HT1080 (cell line): Measurements from ENCODE around the gene SEM1. TPM values are rescaled to one million over a fixed set of nuclear protein-coding genes. Genes with fewer than 3 reads are reported as not detected.
"Not testable (repeated sequence)": the region's sequence is repeated elsewhere in the genome, so short reads cannot be mapped to it uniquely, and the experiment has no call there.

Experiments
- DNase-seq: peaks from one replicate; pipeline ENCODE4 v3.0.0-alpha.2; 2015; ENCODE audit warnings: low read depth
- polyA plus RNA-seq, 2 experiments: library from polyadenylated mRNA; depleted of rRNA; stranded (reverse); fragments of >200 nt; gene quantifications; 2 replicates each; pipeline ENCODE4 v1.2.3, GENCODE V29; 2015
- total RNA-seq: library from RNA; depleted of rRNA; stranded (reverse); fragments of >200 nt; shearing (Covaris generic); gene quantifications from 2 replicates; pipeline ENCODE4 v1.2.3, GENCODE V29; 2014; rRNA removed

Gene SEM1
- 129 and 152 TPM in 2 replicates for total RNA-seq
- polyA plus RNA-seq (2015; cell fraction: cytosol; rRNA removed): 42.6 and 183 TPM in 2 replicates
- 24.6 and 61.1 TPM in 2 replicates for polyA plus RNA-seq (2015; cell fraction: nucleus; rRNA removed)

DNA sequence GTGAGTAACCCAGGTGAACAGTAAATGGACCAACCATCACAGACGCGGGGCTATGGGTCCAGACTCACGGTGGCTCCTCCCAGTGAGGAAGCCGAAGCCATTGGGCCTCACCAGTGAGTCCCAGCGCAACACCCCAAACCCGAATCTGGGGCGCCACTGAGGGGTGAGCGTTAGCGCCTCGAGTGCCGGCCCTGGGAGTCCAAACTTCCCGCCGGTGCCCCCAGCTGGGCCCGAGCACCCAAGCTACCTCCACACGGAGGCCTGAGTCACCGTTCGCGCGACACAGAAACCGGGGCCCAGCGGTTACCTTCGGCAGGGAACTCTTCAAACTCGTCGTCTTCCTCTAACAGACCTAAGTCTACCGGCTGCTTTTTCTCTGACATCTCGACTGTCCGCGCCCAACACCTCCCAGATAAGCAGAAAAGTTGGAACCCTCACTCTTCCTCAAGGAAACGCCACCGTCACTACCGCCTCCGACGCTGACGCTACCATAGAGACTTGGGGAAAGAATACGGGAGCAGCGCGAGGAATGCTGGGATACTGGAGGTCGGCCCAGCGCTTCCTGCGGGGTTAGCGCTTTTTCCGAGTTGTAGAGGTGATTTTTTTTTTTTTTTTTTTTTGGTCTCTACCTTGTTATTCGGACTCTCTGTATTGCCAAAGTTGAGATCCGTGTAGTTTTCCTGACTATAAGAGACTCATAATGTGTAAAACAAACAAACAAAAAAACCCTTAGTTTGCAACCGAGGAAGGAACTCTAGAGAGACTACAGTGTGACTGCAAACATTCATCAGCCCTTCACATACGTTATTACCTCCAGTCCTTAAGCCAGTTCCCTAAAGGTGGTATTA, at the start of gene SEM1:
SEM1 (minus strand) TSS at position 466 of the 848 bp plus-strand sequence; CDS start at position 383, 83 bp downstream.
- DNase-seq: peak; percentile 77

DNA sequence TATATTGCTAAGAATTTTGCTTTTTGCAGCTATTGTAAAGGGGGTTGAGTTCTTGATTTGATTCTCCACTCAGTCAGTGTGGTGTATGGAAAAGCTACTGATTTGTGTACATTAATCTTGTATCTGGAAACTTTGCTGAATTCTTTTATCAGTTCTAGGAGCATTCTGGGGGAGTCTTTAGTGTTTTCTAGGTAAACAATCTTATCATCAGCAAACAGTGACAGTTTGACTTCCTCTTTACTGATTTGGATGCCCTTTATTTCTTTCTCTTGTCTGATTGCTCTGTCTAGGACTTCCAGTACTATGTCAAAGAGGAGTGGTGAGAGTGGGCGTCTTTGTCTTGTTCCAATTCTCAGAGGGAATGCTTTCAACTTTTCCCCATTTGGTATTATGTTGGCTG, 48.2 kb upstream of the SEM1 start:
- not testable (repeated sequence) for DNase-seq

DNA sequence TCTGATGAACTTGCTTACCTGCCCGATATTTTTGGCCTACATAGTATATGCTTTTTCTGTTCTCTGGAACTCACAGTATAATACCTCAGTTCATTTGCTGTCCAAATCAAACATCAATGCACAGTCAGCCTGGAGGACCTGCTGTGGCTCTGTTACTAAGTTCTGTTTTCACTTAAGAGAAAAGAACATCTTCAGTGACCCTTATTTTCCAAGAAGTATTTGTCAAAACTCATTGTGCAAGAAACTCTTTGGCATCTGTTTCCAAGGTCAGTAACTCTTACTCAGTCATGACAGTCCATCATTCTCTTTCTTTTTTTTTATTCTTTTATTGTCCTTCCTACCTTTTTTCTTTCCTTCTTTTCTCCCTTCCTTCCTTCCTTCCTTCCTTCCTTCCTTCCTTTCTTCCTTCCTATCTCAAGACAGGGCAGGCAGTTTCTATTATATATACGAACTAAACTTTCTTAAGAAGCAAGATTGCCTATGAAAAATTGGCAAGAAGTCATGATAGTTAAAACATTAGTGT, 37.8 kb upstream of the SEM1 start:
- no peak for DNase-seq

DNA sequence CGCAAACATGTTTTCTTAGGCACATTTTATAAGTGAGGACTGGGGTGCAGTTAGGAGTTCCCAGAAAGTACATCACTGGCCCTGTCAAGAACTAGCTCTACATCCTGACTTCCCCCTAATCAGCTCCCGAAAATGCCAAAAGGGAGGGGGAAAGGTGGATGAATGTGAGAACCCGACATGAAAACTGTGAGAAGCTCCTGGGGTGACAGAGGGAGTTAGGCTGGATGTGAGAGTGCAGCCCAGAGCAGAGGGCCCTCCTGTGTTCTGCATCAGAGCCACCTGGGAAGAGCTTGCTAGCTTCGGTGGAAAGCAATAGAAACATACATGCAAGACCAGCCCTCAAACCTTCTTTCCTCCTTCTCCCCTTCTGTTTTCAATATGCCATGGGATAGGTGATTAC, 30.5 kb upstream of the SEM1 start:
- DNase-seq: no peak

DNA sequence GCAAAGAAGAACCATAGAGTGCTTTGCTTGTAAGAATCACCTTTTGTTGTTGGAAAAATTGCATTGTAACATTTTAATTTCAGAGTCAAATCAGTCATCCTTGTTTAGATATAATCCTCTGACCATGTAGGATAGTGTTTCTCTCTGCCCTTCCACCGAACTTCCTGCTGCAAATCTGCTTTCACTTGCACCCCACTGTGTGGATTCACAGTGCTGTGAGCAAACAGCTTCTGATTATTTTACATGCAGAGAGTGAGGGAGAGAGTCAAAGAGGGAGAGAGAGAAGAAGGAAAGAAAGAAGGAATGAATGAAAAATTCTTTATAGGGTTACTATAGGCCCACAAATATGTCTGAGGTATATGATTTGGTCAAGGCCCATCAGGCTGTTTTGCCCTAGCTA, 30.0 kb upstream of the SEM1 start:
- no peak for DNase-seq

DNA sequence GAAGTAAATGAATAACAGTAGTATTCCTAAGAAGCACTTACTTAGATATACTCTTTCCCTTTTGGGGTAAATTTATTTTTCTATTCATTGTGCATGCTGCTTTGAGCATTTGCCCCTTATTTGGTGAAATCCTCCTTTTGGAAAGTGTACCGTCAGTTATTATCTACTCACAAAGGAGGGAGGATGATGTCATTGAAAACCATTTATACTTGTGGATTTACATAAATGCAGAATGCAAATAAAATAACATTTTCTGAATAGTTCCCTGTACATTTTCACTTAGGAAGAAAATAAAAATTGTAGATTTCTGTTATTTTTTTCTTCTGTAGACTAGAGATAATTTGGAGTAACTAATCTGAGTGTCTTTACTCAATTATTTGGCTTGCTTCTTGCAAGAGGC, 29.5 kb upstream of the SEM1 start:
- no peak for DNase-seq

DNA sequence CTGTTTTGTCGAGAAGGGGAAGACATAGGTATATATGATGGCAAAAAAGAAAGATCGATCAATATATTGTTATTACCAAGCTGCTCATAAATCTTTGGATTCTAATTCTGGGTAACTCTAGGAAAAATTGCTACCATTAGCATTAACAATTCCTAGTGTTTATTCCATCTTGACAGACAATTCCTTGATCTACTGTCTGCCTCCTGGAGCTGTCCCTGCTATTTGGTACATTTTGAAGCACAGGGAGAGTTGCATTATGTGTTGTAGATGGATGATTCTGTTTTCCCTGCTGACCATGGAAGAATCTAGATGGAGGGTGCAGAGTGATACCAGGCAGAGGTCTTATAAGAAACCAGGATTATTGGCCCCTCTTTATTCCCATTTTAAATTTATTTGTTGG, 29.1 kb upstream of the SEM1 start:
- DNase-seq: no peak

DNA sequence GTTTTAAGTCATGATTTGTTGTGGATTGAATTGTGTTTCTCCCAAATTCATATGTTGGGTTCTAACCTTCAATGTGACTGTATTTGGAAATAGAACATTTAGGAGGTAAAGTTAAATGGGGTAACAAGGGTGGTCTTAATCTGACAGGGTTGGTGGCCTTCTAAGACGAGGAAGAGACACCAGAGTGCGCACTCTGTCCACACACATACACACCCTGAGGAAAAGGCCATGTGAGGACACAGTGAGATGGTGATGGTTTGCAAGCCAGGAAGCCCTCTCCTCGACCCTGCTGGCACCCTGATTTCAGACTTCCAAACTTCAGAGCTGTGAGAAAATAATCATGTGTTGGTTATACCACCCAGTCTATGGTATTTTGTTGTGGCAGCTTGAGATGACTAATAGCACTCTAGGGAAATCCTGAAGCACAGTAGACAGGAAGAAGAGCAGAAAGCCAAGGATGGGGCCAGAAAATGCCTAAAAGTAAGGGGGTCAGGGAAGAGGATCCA, 28.0 kb upstream of the SEM1 start:
- peak; percentile 2 for DNase-seq

DNA sequence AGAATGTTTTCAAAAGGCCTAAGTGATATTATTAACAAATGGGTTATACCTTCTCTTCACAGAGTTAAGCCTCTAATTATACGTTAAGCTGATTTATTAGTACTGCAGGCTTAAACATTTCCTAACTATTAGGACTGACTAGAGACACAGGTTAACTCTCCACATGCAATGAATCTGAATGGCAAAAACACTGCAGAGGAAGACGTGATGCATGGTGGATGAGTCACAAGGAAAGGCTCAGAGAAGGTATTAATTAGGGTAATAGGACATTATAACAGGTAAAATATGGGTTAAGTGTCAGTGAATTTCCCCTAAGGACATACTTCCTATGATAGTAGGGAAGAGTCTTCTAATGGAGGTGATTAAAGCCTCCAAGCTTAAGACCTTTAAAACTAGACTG, 24.7 kb upstream of the SEM1 start:
- no peak for DNase-seq

DNA sequence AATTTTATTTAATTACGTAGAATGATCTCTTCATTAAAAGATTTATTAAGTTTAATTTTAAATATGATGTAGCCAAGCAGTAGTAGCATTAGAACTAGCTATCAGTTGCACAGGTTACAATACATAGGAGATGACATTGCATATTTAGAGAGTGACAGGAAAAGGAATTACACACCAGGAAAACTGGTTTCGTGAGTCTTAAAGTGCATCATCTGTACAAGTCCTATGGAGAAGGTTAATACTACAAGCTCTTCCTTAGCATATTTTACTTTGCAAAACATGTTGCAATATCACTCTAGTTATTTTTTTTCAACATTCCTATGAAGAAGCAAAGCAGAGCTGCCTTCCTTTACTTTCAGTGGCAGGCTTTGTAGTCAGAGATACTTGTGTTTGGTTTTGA, 20.2 kb upstream of the SEM1 start:
- no peak for DNase-seq

DNA sequence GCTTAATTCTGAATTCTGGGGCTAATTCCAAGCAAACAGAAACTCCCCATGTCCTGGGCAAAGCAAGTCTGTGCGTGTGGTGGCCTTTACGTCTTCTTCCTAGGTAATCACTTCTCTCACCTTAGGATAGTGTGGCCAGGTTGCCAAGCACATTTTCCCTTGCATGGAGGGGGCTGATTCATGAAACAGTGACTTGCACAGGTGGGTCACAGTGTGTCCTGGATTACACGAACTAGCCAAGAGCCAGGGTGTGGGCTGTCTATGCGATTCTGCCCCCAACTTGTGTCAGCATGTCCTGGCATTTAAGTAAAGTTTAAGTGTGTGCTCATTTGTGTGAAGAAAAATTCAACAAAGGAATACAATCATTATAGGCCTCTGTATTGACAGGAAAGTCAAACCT, 18.5 kb upstream of the SEM1 start:
- DNase-seq: no peak

DNA sequence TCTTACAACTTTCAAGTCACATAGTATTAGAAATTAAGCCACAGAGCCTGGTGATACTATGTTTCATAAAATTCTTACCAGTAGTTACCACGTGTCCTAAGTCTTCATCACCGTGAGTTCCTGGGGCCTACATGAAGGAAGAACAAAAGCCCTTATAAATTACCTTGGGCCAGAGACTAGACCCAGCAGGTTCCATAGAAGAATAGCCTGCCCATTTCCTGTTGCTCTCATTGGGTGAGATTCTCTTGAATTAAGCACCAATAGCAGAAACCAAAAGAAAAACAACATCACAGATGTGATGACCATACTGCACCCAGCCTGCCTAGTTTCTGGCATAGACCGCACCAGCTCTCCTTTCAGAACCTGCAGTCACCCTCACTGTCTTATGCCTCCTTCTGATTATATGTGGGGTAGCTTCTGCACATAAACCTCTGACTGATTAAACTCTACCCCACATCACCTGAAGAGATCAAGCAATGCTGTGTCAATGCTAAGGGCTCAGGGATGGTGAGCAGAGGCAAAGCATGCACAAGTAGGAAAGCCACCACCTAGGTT, 18.0 kb upstream of the SEM1 start:
- DNase-seq: no peak

DNA sequence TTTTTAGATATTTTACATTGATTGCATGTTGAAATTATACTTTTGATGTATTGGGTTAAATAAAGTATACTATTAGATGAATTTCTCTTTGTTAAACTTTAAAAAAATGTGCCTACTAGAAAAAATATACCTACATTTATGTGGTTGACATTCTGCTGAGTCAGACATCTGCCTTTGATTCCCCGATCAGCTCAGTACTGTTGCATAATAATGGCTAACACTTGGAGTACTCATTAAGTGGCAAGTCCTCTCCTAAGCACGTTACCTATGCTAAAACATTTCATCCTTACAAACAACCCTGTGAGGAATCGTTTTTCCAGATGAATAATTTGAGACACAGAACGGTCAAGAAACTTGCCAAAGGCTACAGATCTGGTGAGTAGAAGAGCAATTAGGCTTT, 14.0 kb upstream of the SEM1 start:
- no peak for DNase-seq

DNA sequence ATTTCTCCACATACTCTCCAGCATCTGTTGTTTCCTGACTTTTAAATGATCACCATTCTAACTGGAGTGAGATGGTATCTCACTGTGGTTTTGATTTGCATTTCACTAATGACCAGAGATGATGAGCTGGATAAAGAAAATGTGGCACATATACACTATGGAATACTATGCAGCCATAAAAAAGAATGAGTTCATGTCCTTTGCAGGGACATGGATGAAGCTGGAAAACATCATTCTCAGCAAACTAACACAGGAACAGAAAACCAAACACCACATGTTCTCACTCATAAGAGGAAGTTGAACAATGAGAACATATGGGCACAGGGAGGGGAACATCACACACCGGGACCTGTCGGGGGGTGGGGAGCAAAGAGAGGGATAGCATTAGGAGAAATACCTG, 13.3 kb upstream of the SEM1 start:
- DNase-seq: not testable (repeated sequence)

DNA sequence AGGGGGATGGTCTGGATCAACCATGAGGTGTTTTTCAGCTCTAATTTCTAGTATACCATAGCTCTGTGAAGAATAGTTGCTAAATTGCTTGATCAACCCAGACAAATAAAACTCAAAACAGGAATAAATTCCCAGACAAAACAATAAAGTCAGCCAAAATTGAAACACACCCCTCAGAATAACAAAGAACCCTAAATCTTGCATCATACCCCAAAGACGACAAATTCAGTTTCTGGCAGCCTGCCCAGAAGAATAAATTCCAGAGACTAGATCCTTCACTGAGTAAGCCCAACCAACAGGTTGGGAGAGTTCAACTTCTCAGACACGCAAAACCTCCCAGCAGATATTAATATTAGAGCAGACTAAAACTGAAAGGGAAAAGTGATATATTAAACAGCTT, 11.2 kb upstream of the SEM1 start:
- no peak for DNase-seq

DNA sequence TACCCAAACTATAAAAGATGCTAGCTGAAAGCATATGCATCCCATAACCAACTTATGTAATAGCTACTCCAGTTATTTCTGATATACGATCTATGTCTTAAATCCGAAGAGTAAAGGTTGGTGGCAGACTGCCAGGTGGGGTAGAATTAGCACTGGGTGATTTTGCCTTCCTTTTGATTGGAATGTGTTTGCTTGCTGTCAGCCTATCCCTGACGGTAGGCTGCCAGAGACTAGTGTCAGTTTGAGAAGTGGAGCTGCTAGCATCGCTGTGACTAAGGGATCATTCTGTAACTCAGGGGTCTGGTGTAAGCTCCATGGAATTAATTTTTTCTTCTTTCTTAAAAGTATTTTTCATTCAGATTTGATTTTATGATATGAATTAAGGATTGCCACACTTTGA, 9.5 kb upstream of the SEM1 start:
- DNase-seq: no peak

DNA sequence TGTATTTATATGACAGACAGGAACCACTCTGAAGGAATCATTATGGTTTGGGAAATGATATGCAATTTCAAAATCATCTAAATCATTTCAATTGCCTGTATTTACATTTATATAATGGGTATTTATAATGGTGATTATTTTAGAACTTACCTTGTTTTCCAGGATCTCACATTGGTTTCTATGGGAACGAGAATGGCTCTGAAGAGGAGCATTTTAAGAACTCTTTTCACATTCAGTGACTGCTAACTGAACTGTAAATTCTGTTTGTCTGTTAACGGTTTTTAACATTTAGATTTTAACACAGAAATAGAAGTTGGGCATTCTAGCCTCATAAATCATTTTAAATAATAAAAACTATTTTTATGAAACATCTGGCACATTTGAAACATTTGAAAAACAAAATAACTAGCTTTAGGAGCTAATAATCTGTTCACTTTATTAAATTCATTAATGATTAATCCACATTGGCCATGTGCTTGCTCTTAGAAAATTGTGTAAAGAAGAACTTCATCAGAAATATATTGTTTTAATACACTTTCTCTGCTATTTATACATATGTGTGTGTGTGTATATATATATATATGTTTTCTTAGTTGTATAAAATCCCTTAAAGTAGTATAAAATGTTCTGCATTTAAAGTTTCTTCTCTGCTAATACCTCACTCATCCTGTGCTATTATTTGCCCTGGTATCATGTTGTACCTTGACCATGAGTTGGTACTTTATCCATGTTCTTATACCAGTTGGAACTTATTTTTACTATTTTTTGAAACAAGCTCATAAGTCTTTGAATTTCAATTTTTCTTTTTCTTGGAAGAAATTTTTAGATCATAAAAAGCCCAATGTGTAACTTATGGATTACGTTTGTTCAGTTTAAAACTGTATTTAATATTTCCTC, 8.7 kb upstream of the SEM1 start:
- no peak for DNase-seq

DNA sequence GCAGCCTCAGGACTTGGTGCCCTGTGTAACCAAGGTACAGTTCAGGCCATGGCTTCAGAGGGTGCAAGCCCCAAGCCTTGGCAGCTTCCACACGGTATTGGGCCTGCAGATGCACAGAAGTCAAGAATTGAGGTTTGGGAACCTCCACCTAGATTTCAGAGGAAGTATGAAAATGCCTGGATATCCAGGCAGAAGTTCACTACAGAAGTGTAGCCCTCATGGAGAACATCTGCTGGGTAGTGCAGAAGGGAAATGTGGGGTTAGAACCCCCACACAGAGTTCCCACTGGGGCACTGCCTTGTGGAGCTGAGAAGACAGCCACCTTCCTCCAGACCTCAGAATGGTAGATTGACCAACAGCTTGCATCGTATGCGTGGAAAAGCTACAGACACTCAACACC, 3.4 kb upstream of the SEM1 start:
- DNase-seq: no peak

DNA sequence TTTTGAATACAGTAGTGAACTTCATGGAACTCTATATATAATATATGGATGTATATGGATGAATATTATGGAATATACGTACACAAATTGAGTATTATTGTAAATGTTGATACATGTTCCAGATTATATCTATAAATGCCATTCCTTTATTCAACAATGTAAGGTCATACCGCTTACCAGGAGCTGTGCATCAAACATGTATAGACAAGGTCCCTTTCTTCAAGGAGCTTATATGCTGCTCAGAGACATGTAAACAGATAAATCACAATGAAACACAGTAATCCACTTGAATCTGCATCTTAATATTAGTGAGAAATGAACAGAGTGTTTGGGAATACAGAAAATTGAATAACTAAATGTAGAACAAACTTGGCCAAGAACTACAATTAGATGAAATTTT, 898 bp upstream of the SEM1 start:
- no peak for DNase-seq

DNA sequence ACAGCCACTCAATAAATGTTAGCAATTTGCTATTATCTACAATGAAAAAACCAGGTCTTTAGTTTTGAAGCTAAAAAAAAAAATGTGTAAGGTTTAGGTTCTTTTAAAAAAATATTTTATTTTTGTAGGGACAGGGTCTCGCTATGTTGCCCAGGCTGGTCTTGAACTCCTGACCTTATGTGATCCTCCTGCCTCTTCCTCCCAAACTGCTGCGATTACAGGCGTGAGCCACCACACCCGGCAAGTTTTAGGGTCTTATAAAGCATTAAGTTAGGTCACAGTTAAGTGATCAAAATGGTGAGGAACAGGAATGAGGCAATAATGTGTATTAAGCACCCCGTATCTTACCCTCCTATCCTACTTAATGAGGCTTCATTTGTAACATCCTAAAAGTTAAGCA, 774 bp downstream of the SEM1 start:
- DNase-seq: no peak
